SK-N-SH (cell line): ENCODE data around the gene ZC3H12A. TPM values are rescaled to one million over a fixed set of nuclear protein-coding genes. Genes with fewer than 3 reads are reported as not detected.

Experiments
- CTCF ChIA-PET: fragments of 300-600, 350-600 bp; formaldehyde crosslinking; extraction: SDS; loops from one replicate; lab custom pipeline; 2021; lab: Yijun Ruan, JAX
- POLR2A ChIA-PET: fragments of 350-600 bp; sonication (Branson Sonifier 250); formaldehyde crosslinking; extraction: SDS; loops from one replicate; lab custom pipeline; 2020; ENCODE audit warnings: antibody characterized with exemption, inconsistent platforms; lab: Yijun Ruan, JAX
- DNase-seq: peaks from one replicate; pipeline ENCODE4 v3.0.0; 2012
- H2AFZ ChIP-seq: fragments of 200-600 bp; sonication (generic); 2 replicates; pipeline ENCODE4 v1.8.1; 2016; ENCODE audit warnings: antibody characterized with exemption, mild to moderate bottlenecking, low read depth
- H3F3A ChIP-seq: fragments of 200-600 bp; sonication (generic); replicated peaks from 2 replicates; pipeline ENCODE3; 2016; ENCODE audit warnings: antibody characterized with exemption, mild to moderate bottlenecking; ENCODE audit not compliant: insufficient read depth
- H3K27ac ChIP-seq, 2 experiments: fragments of 200-500 bp in 1 of 2; fragments of 200-600 bp in 1 of 2; sonication (Bioruptor generic) in 1 of 2; sonication (generic), shearing (Covaris generic) in 1 of 2; 2 replicates each; pipeline versions ENCODE4 v1.5.1 to v1.6.1; 2014 to 2016; ENCODE audit warnings: low read depth in 2 of 2, inconsistent platforms in 1 of 2, low read length in 1 of 2, mild to moderate bottlenecking in 1 of 2, mixed read lengths in 1 of 2
- H3K27me3 ChIP-seq: fragments of 200-600 bp; sonication (generic), shearing (Covaris generic); 2 replicates; pipeline ENCODE4 v1.6.1; 2016; ENCODE audit warnings: mixed run types; ENCODE audit not compliant: insufficient read depth
- H3K36me3 ChIP-seq, 2 experiments: fragments of 200-500 bp in 1 of 2; fragments of 200-600 bp in 1 of 2; sonication (Bioruptor generic) in 1 of 2; sonication (generic) in 1 of 2; replicated peaks in 1 of 2; 2 replicates each; pipeline versions ENCODE3 to v1.5.1; 2014 to 2016; ENCODE audit warnings: low read length in 1 of 2, mild to moderate bottlenecking in 1 of 2; ENCODE audit not compliant: insufficient read depth in 2 of 2, control insufficient read depth in 1 of 2
- H3K4me1 ChIP-seq, 2 experiments: fragments of 200-500 bp in 1 of 2; fragments of 200-600 bp in 1 of 2; sonication (Bioruptor generic) in 1 of 2; sonication (generic), shearing (Covaris generic) in 1 of 2; 2 replicates each; pipeline versions ENCODE4 v1.5.1 to v1.6.1; 2014 to 2016; ENCODE audit warnings: low read depth in 1 of 2, low read length in 1 of 2, mixed run types in 1 of 2; ENCODE audit not compliant: insufficient read depth in 2 of 2, control insufficient read depth in 1 of 2
- H3K4me2 ChIP-seq: fragments of 200-600 bp; sonication (generic), shearing (Covaris generic); 2 replicates; pipeline ENCODE4 v1.6.1; 2017; ENCODE audit warnings: mixed run types
- H3K4me3 ChIP-seq, 2 experiments: fragments of 200-500 bp in 1 of 2; fragments of 200-600 bp in 1 of 2; sonication (Bioruptor generic) in 1 of 2; sonication (generic), shearing (Covaris generic) in 1 of 2; 2 replicates each; pipeline versions ENCODE4 v1.5.1 to v1.8.1; 2014 to 2016; ENCODE audit warnings: low read depth in 2 of 2, inconsistent platforms in 1 of 2, low read length in 1 of 2, mild to moderate bottlenecking in 1 of 2, mixed read lengths in 1 of 2, moderate library complexity in 1 of 2
- H3K79me2 ChIP-seq: fragments of 200-600 bp; sonication (generic); 2 replicates; pipeline ENCODE4 v1.8.1; 2017; ENCODE audit warnings: mild to moderate bottlenecking; ENCODE audit not compliant: insufficient read depth
- H3K9ac ChIP-seq: fragments of 200-600 bp; sonication (generic); 2 replicates; pipeline ENCODE4 v1.6.1; 2017; ENCODE audit warnings: mixed run types
- H3K9me2 ChIP-seq: fragments of 200-600 bp; sonication (generic); 2 replicates; pipeline ENCODE4 v1.6.1; 2017; ENCODE audit warnings: mixed run types
- H3K9me3 ChIP-seq: fragments of 200-600 bp; sonication (generic); 2 replicates; pipeline ENCODE4 v1.6.1; 2017; ENCODE audit warnings: mixed run types, mild to moderate bottlenecking, moderate library complexity
- H4K20me1 ChIP-seq: fragments of 200-600 bp; sonication (generic); 2 replicates; pipeline ENCODE4 v1.6.1; 2017; ENCODE audit warnings: mild to moderate bottlenecking, mixed run types; ENCODE audit not compliant: insufficient read depth
- EP300 ChIP-seq, 2 experiments: IDR thresholded peaks; 2 replicates each; pipeline versions ENCODE4 v1.4.0 to v1.6.1; 2012; ENCODE audit warnings: borderline replicate concordance in 1 of 2, low read depth in 1 of 2, low read length in 1 of 2
- EZH2phosphoT487 ChIP-seq: fragments of 200-600 bp; sonication (generic); IDR thresholded peaks from 2 replicates; pipeline ENCODE4 v1.6.1; 2017; ENCODE audit warnings: low read depth, mixed run types, mild to moderate bottlenecking, antibody characterized with exemption, moderate library complexity, borderline replicate concordance
- FOSL2 ChIP-seq: IDR thresholded peaks from 2 replicates; pipeline ENCODE4 v1.4.0; 2012; ENCODE audit warnings: low read depth, mild to moderate bottlenecking, moderate library complexity, borderline replicate concordance
- FOXJ3 ChIP-seq: sonication (generic); formaldehyde crosslinking; IDR thresholded peaks from 2 replicates; pipeline ENCODE4 v1.5.1; 2020; ENCODE audit warnings: mild to moderate bottlenecking, missing genetic modification reagents
- JUND ChIP-seq: IDR thresholded peaks from 2 replicates; pipeline ENCODE4 v1.4.0; 2012
- MXI1 ChIP-seq: IDR thresholded peaks from 2 replicates; pipeline ENCODE4 v1.6.1; 2012; ENCODE audit warnings: mild to moderate bottlenecking, low read depth, low read length, improper control_type of control experiment
- NFIC ChIP-seq: IDR thresholded peaks from 2 replicates; pipeline ENCODE4 v1.4.0; 2012; ENCODE audit warnings: borderline replicate concordance
- POLR2AphosphoS5 ChIP-seq: IDR thresholded peaks from 2 replicates; pipeline ENCODE4 v1.6.1; 2012; ENCODE audit warnings: low read depth, low read length
- RCOR1 ChIP-seq: fragments of 150-350 bp; IDR thresholded peaks from 2 replicates; pipeline ENCODE4 v1.6.1; 2017; ENCODE audit warnings: antibody characterized with exemption, low read length
- RXRA ChIP-seq: IDR thresholded peaks from 2 replicates; pipeline ENCODE4 v1.4.0; 2012; ENCODE audit warnings: low read depth, mild to moderate bottlenecking, borderline replicate concordance
- SMC3 ChIP-seq: IDR thresholded peaks from 2 replicates; pipeline ENCODE4 v1.6.1; 2012; ENCODE audit warnings: low read depth, low read length, improper control_type of control experiment
- TCF12 ChIP-seq: IDR thresholded peaks from 2 replicates; pipeline ENCODE4 v1.4.0; 2012
- YY1 ChIP-seq: IDR thresholded peaks from 2 replicates; pipeline ENCODE4 v1.4.0; 2012; ENCODE audit warnings: low read depth, mild to moderate bottlenecking
- WGBS: methylation state at CpG from one replicate; pipeline ENCODE4 v1.1.6; 2017; ENCODE audit warnings: low lambda C conversion rate; 5-methylcytosine and 5-hydroxymethylcytosine counted together
- polyA plus RNA-seq, 3 experiments: library from polyadenylated mRNA; depleted of rRNA; stranded (reverse); fragments of >200 nt; gene quantifications; 2 replicates each; pipeline ENCODE4 v1.2.3, GENCODE V29; 2012
- TF ChIP-seq, protein P1 (sequence below): IDR thresholded peaks from 2 replicates; pipeline ENCODE4 v1.4.0; 2012; ENCODE audit warnings: low read depth, borderline replicate concordance
- TF ChIP-seq, protein P2 (sequence below): IDR thresholded peaks from 2 replicates; pipeline ENCODE4 v1.4.0; 2012; ENCODE audit warnings: low read depth
- TF ChIP-seq, protein P3 (sequence below): IDR thresholded peaks from 2 replicates; pipeline ENCODE4 v1.4.0; 2012; ENCODE audit warnings: low read depth, borderline replicate concordance
- TF ChIP-seq, protein P4 (sequence below): fragments of 150-350 bp; IDR thresholded peaks from 2 replicates; pipeline ENCODE4 v1.6.1; 2016; ENCODE audit warnings: mild to moderate bottlenecking, low read depth, low read length
- TF ChIP-seq, protein P5 (sequence below): fragments of 200-600 bp; sonication (generic); IDR thresholded peaks from 2 replicates; pipeline ENCODE4 v1.6.1; 2017; ENCODE audit warnings: antibody characterized with exemption, mild to moderate bottlenecking, moderate library complexity
- TF ChIP-seq, protein P6 (sequence below): IDR thresholded peaks from 2 replicates; pipeline ENCODE4 v1.6.1; 2012; ENCODE audit warnings: mild to moderate bottlenecking, low read depth, low read length, moderate library complexity

Gene ZC3H12A
- polyA plus RNA-seq, 1 of the 3 experiments (the other 2 are of a cell fraction): 8.9 TPM

DNA sequence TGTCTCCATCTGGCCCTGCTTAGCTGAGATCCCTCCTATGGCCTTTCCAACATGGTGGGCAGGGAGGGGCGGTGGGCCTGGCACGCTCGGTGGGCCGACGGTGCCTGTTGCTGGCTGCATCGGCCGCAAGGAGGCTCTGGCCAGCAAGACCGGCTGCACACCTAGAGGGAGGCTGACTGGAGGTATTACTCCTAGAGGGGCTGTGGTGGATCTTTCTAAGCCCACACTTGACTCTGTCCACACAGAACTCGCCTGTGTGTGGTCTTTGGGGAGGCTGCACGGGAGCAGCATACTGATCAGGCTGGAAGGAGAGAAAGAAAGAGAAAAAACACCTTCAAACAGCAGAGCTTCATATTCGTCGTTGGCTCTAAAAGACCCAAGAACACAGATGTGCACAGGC lies 41.7 kb upstream of the ZC3H12A start:
- Histone ChIP-seq H3K4me1 (no peaks in the 10 kb centered on the region), H3K36me3 (no peaks in the 10 kb centered on the region), H3K9me2 (no peaks in the 10 kb centered on the region), H3K27ac (no peak overlapping the region), H3K4me3 (no peak overlapping the region), H3F3A (no peaks in the 10 kb centered on the region), H3K9ac (no peak overlapping the region), H3K79me2 (no peaks in the 10 kb centered on the region), H4K20me1 (no peaks in the 10 kb centered on the region), H3K27me3 (peaks cover 14% of the 10 kb centered on the region; the same call in 1 of the 2 replicates), H2AFZ (no peak overlapping the region), H3K4me2 (no peak overlapping the region), H3K9me3 (no peaks in the 10 kb centered on the region)
- DNase-seq: no peak
- TF ChIP-seq, protein P1, sequence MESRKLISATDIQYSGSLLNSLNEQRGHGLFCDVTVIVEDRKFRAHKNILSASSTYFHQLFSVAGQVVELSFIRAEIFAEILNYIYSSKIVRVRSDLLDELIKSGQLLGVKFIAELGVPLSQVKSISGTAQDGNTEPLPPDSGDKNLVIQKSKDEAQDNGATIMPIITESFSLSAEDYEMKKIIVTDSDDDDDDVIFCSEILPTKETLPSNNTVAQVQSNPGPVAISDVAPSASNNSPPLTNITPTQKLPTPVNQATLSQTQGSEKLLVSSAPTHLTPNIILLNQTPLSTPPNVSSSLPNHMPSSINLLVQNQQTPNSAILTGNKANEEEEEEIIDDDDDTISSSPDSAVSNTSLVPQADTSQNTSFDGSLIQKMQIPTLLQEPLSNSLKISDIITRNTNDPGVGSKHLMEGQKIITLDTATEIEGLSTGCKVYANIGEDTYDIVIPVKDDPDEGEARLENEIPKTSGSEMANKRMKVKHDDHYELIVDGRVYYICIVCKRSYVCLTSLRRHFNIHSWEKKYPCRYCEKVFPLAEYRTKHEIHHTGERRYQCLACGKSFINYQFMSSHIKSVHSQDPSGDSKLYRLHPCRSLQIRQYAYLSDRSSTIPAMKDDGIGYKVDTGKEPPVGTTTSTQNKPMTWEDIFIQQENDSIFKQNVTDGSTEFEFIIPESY: no peak
- TF ChIP-seq RXRA (no peak), POLR2AphosphoS5 (no peak), JUND (no peak), YY1 (no peak), FOXJ3 (CRISPR knock-in tag) (no peak), TCF12 (no peak), SMC3 (no peak), NFIC (no peak), RCOR1 (no peak), MXI1 (no peak), EP300 (IDR thresholded peaks at IDR 0.05; ENCODE audit: borderline replicate concordance in 1 of 2, low read depth in 1 of 2, low read length in 1 of 2) (no peak), FOSL2 (no peak), EZH2phosphoT487 (no peak)
- TF ChIP-seq, protein P2, sequence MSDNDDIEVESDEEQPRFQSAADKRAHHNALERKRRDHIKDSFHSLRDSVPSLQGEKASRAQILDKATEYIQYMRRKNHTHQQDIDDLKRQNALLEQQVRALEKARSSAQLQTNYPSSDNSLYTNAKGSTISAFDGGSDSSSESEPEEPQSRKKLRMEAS: no peak
- TF ChIP-seq, protein P3, sequence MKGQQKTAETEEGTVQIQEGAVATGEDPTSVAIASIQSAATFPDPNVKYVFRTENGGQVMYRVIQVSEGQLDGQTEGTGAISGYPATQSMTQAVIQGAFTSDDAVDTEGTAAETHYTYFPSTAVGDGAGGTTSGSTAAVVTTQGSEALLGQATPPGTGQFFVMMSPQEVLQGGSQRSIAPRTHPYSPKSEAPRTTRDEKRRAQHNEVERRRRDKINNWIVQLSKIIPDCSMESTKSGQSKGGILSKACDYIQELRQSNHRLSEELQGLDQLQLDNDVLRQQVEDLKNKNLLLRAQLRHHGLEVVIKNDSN: no peak
- TF ChIP-seq, protein P4, sequence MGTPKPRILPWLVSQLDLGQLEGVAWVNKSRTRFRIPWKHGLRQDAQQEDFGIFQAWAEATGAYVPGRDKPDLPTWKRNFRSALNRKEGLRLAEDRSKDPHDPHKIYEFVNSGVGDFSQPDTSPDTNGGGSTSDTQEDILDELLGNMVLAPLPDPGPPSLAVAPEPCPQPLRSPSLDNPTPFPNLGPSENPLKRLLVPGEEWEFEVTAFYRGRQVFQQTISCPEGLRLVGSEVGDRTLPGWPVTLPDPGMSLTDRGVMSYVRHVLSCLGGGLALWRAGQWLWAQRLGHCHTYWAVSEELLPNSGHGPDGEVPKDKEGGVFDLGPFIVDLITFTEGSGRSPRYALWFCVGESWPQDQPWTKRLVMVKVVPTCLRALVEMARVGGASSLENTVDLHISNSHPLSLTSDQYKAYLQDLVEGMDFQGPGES: no peak
- TF ChIP-seq, protein P5, sequence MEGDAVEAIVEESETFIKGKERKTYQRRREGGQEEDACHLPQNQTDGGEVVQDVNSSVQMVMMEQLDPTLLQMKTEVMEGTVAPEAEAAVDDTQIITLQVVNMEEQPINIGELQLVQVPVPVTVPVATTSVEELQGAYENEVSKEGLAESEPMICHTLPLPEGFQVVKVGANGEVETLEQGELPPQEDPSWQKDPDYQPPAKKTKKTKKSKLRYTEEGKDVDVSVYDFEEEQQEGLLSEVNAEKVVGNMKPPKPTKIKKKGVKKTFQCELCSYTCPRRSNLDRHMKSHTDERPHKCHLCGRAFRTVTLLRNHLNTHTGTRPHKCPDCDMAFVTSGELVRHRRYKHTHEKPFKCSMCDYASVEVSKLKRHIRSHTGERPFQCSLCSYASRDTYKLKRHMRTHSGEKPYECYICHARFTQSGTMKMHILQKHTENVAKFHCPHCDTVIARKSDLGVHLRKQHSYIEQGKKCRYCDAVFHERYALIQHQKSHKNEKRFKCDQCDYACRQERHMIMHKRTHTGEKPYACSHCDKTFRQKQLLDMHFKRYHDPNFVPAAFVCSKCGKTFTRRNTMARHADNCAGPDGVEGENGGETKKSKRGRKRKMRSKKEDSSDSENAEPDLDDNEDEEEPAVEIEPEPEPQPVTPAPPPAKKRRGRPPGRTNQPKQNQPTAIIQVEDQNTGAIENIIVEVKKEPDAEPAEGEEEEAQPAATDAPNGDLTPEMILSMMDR: no peak
- TF ChIP-seq, protein P6, sequence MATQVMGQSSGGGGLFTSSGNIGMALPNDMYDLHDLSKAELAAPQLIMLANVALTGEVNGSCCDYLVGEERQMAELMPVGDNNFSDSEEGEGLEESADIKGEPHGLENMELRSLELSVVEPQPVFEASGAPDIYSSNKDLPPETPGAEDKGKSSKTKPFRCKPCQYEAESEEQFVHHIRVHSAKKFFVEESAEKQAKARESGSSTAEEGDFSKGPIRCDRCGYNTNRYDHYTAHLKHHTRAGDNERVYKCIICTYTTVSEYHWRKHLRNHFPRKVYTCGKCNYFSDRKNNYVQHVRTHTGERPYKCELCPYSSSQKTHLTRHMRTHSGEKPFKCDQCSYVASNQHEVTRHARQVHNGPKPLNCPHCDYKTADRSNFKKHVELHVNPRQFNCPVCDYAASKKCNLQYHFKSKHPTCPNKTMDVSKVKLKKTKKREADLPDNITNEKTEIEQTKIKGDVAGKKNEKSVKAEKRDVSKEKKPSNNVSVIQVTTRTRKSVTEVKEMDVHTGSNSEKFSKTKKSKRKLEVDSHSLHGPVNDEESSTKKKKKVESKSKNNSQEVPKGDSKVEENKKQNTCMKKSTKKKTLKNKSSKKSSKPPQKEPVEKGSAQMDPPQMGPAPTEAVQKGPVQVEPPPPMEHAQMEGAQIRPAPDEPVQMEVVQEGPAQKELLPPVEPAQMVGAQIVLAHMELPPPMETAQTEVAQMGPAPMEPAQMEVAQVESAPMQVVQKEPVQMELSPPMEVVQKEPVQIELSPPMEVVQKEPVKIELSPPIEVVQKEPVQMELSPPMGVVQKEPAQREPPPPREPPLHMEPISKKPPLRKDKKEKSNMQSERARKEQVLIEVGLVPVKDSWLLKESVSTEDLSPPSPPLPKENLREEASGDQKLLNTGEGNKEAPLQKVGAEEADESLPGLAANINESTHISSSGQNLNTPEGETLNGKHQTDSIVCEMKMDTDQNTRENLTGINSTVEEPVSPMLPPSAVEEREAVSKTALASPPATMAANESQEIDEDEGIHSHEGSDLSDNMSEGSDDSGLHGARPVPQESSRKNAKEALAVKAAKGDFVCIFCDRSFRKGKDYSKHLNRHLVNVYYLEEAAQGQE: no peak
- ChIA-PET POLR2A (no interaction called here), CTCF (interaction anchor here (0.8 to 8.1 kb wide), 8 partner anchors 14 to 917 kb away, joined by 3 to 78 read pairs (median 4); no protein-coding TSS in a partner anchor)
- 49% methylated on average over 6 of the region's 12 CpGs for WGBS
